ENCODE measurements around the gene UAP1. TPM values are rescaled to one million over a fixed set of nuclear protein-coding genes. Genes with fewer than 3 reads are reported as not detected.
"Not testable (repeated sequence)": the region's sequence is repeated elsewhere in the genome, so short reads cannot be mapped to it uniquely, and the experiment has no call there.

Gene UAP1
- total RNA-seq, 2 experiments from 2014 or later: 14.1 to 23.5 TPM

- Mint-ChIP-seq H3K4me3 (no peak overlapping the region), H3K36me3 (peaks cover 8% of the 10 kb centered on the region), H3K27ac (no peak overlapping the region), H3K4me1 (peaks cover 5% of the 10 kb centered on the region), H3K9me3 (ENCODE audit: low read depth) (no peaks in the 10 kb centered on the region), H3K27me3 (no peaks in the 10 kb centered on the region)
- DNase-seq (no peak), ATAC-seq (no peak)
- CTCF ChIA-PET: no interaction called here
These were observed 10.2 kb downstream of the UAP1 start for GRCh38 chr1:162571696-162572095.

- H3K27ac Mint-ChIP-seq: no peak overlapping the region
- CTCF ChIA-PET: interaction anchor here (1.2 kb wide), 1 partner anchor 12 kb away, joined by 3 read pairs; the partner anchor contains the start of gene UAP1
- no peak overlapping the region for H3K4me3 Mint-ChIP-seq
- ATAC-seq: no peak
- H3K4me1 Mint-ChIP-seq: peaks cover 3% of the 10 kb centered on the region
- no peaks in the 10 kb centered on the region for H3K27me3 Mint-ChIP-seq
- no peak for DNase-seq
- H3K36me3 Mint-ChIP-seq: peaks cover 2% of the 10 kb centered on the region
- H3K9me3 Mint-ChIP-seq (ENCODE audit: low read depth): no peaks in the 10 kb centered on the region
These were observed 11.6 kb downstream of the UAP1 start for GRCh38 chr1:162573136-162573535.

GRCh38 chr1:162578071-162578700 lies 16.7 kb downstream of the UAP1 start:
- Mint-ChIP-seq H3K9me3 (ENCODE audit: low read depth) (no peaks in the 10 kb centered on the region), H3K4me3 (no peak overlapping the region), H3K36me3 (peaks cover 8% of the 10 kb centered on the region), H3K27me3 (no peaks in the 10 kb centered on the region), H3K27ac (no peak overlapping the region), H3K4me1 (no peaks in the 10 kb centered on the region)
- CTCF ChIA-PET: interaction anchor here (1.2 kb wide), 1 partner anchor 23 kb away, joined by 4 read pairs; no protein-coding TSS in a partner anchor
- no peak for ATAC-seq
- no peak for DNase-seq

- Mint-ChIP-seq H3K27ac (no peak overlapping the region), H3K4me3 (no peak overlapping the region), H3K9me3 (ENCODE audit: low read depth) (no peaks in the 10 kb centered on the region), H3K4me1 (no peaks in the 10 kb centered on the region), H3K36me3 (peaks cover 8% of the 10 kb centered on the region), H3K27me3 (no peaks in the 10 kb centered on the region)
- CTCF ChIA-PET: interaction anchor here (1.2 kb wide), 1 partner anchor 22 kb away, joined by 4 read pairs; no protein-coding TSS in a partner anchor
- ATAC-seq: no peak
- no peak for DNase-seq
These were observed 17.4 kb downstream of the UAP1 start for GRCh38 chr1:162578936-162579335.

- Mint-ChIP-seq H3K36me3 (peaks cover 8% of the 10 kb centered on the region), H3K27me3 (no peaks in the 10 kb centered on the region), H3K4me3 (no peak overlapping the region), H3K4me1 (no peaks in the 10 kb centered on the region), H3K27ac (no peak overlapping the region), H3K9me3 (ENCODE audit: low read depth) (no peaks in the 10 kb centered on the region)
- CTCF ChIA-PET: no interaction called here
- DNase-seq (no peak), ATAC-seq (no peak)
These were observed 18.8 kb downstream of the UAP1 start for GRCh38 chr1:162580308-162580707.

GRCh38 chr1:162582901-162583300 lies 21.4 kb downstream of the UAP1 start:
- H3K27ac Mint-ChIP-seq; H3K9me3 Mint-ChIP-seq (ENCODE audit: low read depth); ATAC-seq; CTCF ChIA-PET; H3K27me3 Mint-ChIP-seq; DNase-seq; H3K4me1 Mint-ChIP-seq; H3K4me3 Mint-ChIP-seq; H3K36me3 Mint-ChIP-seq: not testable (repeated sequence)

GRCh38 chr1:162585101-162585500 lies 23.6 kb downstream of the UAP1 start:
- ATAC-seq; H3K9me3 Mint-ChIP-seq (ENCODE audit: low read depth); H3K27me3 Mint-ChIP-seq; CTCF ChIA-PET; H3K27ac Mint-ChIP-seq; H3K4me3 Mint-ChIP-seq; DNase-seq; H3K4me1 Mint-ChIP-seq: not testable (repeated sequence)
- peaks cover 14% of the 10 kb centered on the region for H3K36me3 Mint-ChIP-seq

- Mint-ChIP-seq H3K4me1 (no peaks in the 10 kb centered on the region), H3K36me3 (peaks cover 17% of the 10 kb centered on the region), H3K27ac (no peak overlapping the region), H3K27me3 (no peaks in the 10 kb centered on the region), H3K9me3 (ENCODE audit: low read depth) (no peaks in the 10 kb centered on the region), H3K4me3 (no peak overlapping the region)
- CTCF ChIA-PET: no interaction called here
- no peak for ATAC-seq
- DNase-seq: no peak
These were observed 25.8 kb downstream of the UAP1 start for GRCh38 chr1:162587347-162587746.

- Mint-ChIP-seq H3K36me3 (peaks cover 21% of the 10 kb centered on the region), H3K4me3 (no peak overlapping the region), H3K27me3 (no peaks in the 10 kb centered on the region), H3K4me1 (no peaks in the 10 kb centered on the region), H3K27ac (no peak overlapping the region), H3K9me3 (ENCODE audit: low read depth) (no peaks in the 10 kb centered on the region)
- ATAC-seq (no peak), DNase-seq (no peak)
- CTCF ChIA-PET: no interaction called here
These were observed 26.3 kb downstream of the UAP1 start for GRCh38 chr1:162587761-162588260.

GRCh38 chr1:162590101-162590500 lies 28.6 kb downstream of the UAP1 start:
- H3K4me1 Mint-ChIP-seq: no peaks in the 10 kb centered on the region
- H3K27ac Mint-ChIP-seq: no peak overlapping the region
- peaks cover 21% of the 10 kb centered on the region for H3K36me3 Mint-ChIP-seq
- H3K9me3 Mint-ChIP-seq (ENCODE audit: low read depth): no peaks in the 10 kb centered on the region
- CTCF ChIA-PET: interaction anchor here (0.8 to 1.0 kb wide), 2 partner anchors 13 to 23 kb away, joined by 3 read pairs; no protein-coding TSS in a partner anchor
- DNase-seq (no peak), ATAC-seq (no peak)
- no peak overlapping the region for H3K4me3 Mint-ChIP-seq
- no peaks in the 10 kb centered on the region for H3K27me3 Mint-ChIP-seq

- Mint-ChIP-seq H3K4me1 (no peaks in the 10 kb centered on the region), H3K9me3 (ENCODE audit: low read depth) (no peaks in the 10 kb centered on the region)
- CTCF ChIA-PET: interaction anchor here (0.6 to 0.8 kb wide), 2 partner anchors 13 to 762 kb away, joined by 3 read pairs; no protein-coding TSS in a partner anchor
These were observed 29.2 kb downstream of the UAP1 start for GRCh38 chr1:162590686-162591085.

GRCh38 chr1:162596514-162597170 lies 35.1 kb downstream of the UAP1 start:
- peaks cover 20% of the 10 kb centered on the region for H3K36me3 Mint-ChIP-seq
- no peak for DNase-seq
- CTCF ChIA-PET: no interaction called here
- H3K9me3 Mint-ChIP-seq (ENCODE audit: low read depth): no peaks in the 10 kb centered on the region
- no peaks in the 10 kb centered on the region for H3K27me3 Mint-ChIP-seq
- no peak overlapping the region for H3K27ac Mint-ChIP-seq
- no peak for ATAC-seq
- H3K4me1 Mint-ChIP-seq: no peaks in the 10 kb centered on the region
- no peak overlapping the region for H3K4me3 Mint-ChIP-seq

More at GRCh38 chr1:162590686-162591085, 29.2 kb downstream of the UAP1 start:
- Mint-ChIP-seq H3K27me3 (no peaks in the 10 kb centered on the region), H3K4me3 (no peak overlapping the region), H3K27ac (no peak overlapping the region), H3K36me3 (peaks cover 21% of the 10 kb centered on the region)
- DNase-seq: no peak
- ATAC-seq: no peak

- Mint-ChIP-seq H3K4me1 (no peaks in the 10 kb centered on the region), H3K36me3 (peaks cover 22% of the 10 kb centered on the region), H3K9me3 (ENCODE audit: low read depth) (no peaks in the 10 kb centered on the region), H3K27me3 (no peaks in the 10 kb centered on the region), H3K4me3 (no peak overlapping the region), H3K27ac (no peak overlapping the region)
- CTCF ChIA-PET: interaction anchor here (0.6 to 1.2 kb wide), 2 partner anchors 14 to 24 kb away, joined by 3 read pairs; no protein-coding TSS in a partner anchor
- ATAC-seq (no peak), DNase-seq (no peak)
These were observed 37.9 kb downstream of the UAP1 start for GRCh38 chr1:162599451-162599850.

- H3K9me3 Mint-ChIP-seq (ENCODE audit: low read depth): not testable (repeated sequence)
These were observed 41.6 kb downstream of the UAP1 start for GRCh38 chr1:162603117-162603516.

More at GRCh38 chr1:162603117-162603516, 41.6 kb downstream of the UAP1 start:
- H3K27me3 Mint-ChIP-seq, ATAC-seq, H3K27ac Mint-ChIP-seq, CTCF ChIA-PET, H3K4me3 Mint-ChIP-seq, H3K4me1 Mint-ChIP-seq, DNase-seq: not testable (repeated sequence)
- peaks cover 22% of the 10 kb centered on the region for H3K36me3 Mint-ChIP-seq
